DND-41 (cell line): ENCODE results near the gene CIRBP.

ENCODE experiments used
- CTCF ChIP-seq: IDR thresholded peaks from 2 replicates; pipeline ENCODE4 v1.5.1; 2012; ENCODE audit warnings: borderline replicate concordance, low read length, moderate library complexity, mild to moderate bottlenecking; ENCODE audit not compliant: poor library complexity, severe bottlenecking; ENCODE audit errors: extremely low read depth
- EZH2 ChIP-seq: IDR thresholded peaks from 3 replicates; pipeline ENCODE4 v1.6.1; 2012; ENCODE audit warnings: borderline replicate concordance, low read depth, mild to moderate bottlenecking, moderate library complexity, low read length, inconsistent platforms; ENCODE audit not compliant: severe bottlenecking

GRCh38 chr19:1260749-1261537 lies 8.2 kb upstream of the CIRBP start:
- TF ChIP-seq CTCF = no peak
- no peak for TF ChIP-seq EZH2
